Lung (tissue), 12 donors: ENCODE measurements around the gene KCNC3. TPM values are rescaled to one million over a fixed set of nuclear protein-coding genes. Genes with fewer than 3 reads are reported as not detected.

Experiments used
- ATAC-seq: fragments of 200-7000 bp; cut with Tn5 transposase; one replicate; pipeline ENCODE4 v1.9.1; 2020; ENCODE audit warnings: moderate number of reproducible peaks; ENCODE audit not compliant: insufficient read depth, low FRiP score
- DNase-seq, 3 donors: peaks; one replicate each; pipeline ENCODE4 v3.0.0-alpha.2; 2013 to 2017
- H3K27ac ChIP-seq, 2 donors: one replicate each; pipeline ENCODE4 v1.5.1; 2013; ENCODE audit warnings: mild to moderate bottlenecking in 2 of 2, moderate library complexity in 2 of 2, control low read depth in 1 of 2, inconsistent platforms in 1 of 2, low read depth in 1 of 2, low read length in 1 of 2
- H3K27me3 ChIP-seq, 3 donors: one replicate each; pipeline ENCODE4 v1.5.1; 2013; ENCODE audit warnings: low read length in 2 of 3; ENCODE audit not compliant: control insufficient read depth in 3 of 3, insufficient read depth in 3 of 3
- H3K36me3 ChIP-seq, 4 donors: one replicate each; pipeline ENCODE4 v1.5.1; 2013; ENCODE audit warnings: low read length in 4 of 4, mild to moderate bottlenecking in 1 of 4, moderate library complexity in 1 of 4; ENCODE audit not compliant: control insufficient read depth in 4 of 4, insufficient read depth in 4 of 4
- H3K4me1 ChIP-seq, 5 donors: one replicate each; pipeline ENCODE4 v1.5.1; 2013; ENCODE audit warnings: low read length in 5 of 5, mild to moderate bottlenecking in 2 of 5, moderate library complexity in 1 of 5; ENCODE audit not compliant: control insufficient read depth in 5 of 5, insufficient read depth in 5 of 5
- H3K4me3 ChIP-seq: one replicate; pipeline ENCODE4 v1.5.1; 2013; ENCODE audit warnings: mild to moderate bottlenecking, control low read depth, moderate library complexity
- H3K9ac ChIP-seq, 2 donors: one replicate each; pipeline ENCODE4 v1.5.1; 2013; ENCODE audit warnings: low read length in 2 of 2, control low read depth in 1 of 2; ENCODE audit not compliant: insufficient read depth in 1 of 2
- H3K9me3 ChIP-seq, 4 donors: one replicate each; pipeline ENCODE4 v1.5.1; 2013; ENCODE audit warnings: low read length in 3 of 4, mild to moderate bottlenecking in 1 of 4, moderate library complexity in 1 of 4; ENCODE audit not compliant: control insufficient read depth in 4 of 4, insufficient read depth in 3 of 4
- WGBS, 2 donors: extraction: QIAGEN DNeasy Blood & Tissue Kit; methylation state at CpG; one replicate each; pipeline ENCODE4 v1.1.7; 2013; 5-methylcytosine and 5-hydroxymethylcytosine counted together
- polyA plus RNA-seq, 2 donors: library from polyadenylated mRNA; stranded (reverse); fragments of 200-250 nt; gene quantifications; one replicate each; pipeline ENCODE4 v1.2.1, GENCODE V29; 2013
- total RNA-seq, 2 donors: library from RNA; depleted of rRNA in 1 of 2; stranded (reverse); fragments of >200 nt in 1 of 2; gene quantifications; one replicate each; pipeline ENCODE4 v1.2.1, GENCODE V29; 2014 to 2021
- TF ChIP-seq, protein P1 (sequence below): IDR thresholded peaks from 2 replicates; pipeline ENCODE4 v1.5.1; 2012; ENCODE audit warnings: mild to moderate bottlenecking; ENCODE audit errors: control extremely low read depth, extremely low read depth
- donor health status: control.
- donor health status: control.
- donor health status: Bipolar disorder and iron deficiency.
- donor health status: healthy.
- donor health status: DM: yes; HTN: yes; CAD: no.

The KCNC3 gene
- total and polyA plus RNA-seq, 4 donors: 2.6 to 13.2 (median 5.2) TPM

DNA sequence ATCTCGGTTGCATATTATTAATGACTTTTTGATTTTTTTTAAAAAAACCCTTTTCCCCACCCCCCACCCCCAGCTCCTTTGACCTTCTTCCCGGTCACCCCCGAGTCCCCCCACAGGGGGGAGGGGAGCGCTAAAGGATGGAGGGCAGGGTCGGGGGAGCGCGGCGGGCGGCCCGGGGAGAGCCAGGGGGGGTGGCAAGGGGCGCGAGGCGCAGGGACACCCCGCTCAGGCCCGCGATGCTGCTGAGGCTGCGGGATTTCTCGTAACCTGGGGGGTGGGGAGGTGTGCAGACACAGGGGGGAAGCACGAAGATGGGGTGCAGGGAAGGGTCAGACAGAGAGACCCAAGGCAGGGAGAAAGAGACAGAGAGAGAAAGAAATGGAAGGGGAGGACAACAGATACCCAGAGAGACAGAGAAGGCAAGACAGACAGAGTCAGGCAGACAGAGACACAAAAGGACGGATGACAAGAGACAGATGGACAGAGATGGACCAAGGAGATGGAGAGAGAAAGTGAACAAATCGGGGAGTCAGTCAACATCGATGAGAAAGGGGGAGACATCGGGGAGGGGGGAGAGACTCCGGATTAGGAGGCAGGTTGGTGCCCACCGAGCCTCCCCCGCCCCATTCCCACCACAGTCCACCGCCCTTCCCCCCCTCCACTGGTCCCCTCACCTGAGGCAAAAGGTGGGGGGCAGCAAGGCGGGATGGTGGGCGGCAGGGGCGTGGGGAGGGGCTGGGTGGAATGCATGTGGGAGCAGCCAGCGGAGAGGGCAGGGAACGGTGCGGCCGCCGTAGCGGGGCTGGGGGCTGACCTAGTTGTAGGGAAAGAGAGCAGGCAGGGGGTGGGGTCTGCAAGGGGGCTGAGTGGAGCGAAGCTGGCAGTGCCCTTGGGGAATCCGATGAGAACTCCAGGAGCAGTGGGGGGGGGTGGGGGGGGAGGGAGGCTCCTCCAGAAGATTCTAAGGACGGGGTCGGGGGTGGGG is 14.2 kb downstream of the KCNC3 start:
- peaks cover 0 to 4% (median 0%) of the 10 kb centered on the region in 5 donors for H3K4me1 ChIP-seq
- no peak overlapping the region for H3K4me3 ChIP-seq
- peaks cover 2 to 25% (median 18%) of the 10 kb centered on the region in 3 donors for H3K27me3 ChIP-seq
- peaks cover 0 to 4% (median 0%) of the 10 kb centered on the region in 4 donors for H3K36me3 ChIP-seq
- H3K9ac ChIP-seq: no peak overlapping the region
- no peak for DNase-seq
- no peak overlapping the region for H3K27ac ChIP-seq
- TF ChIP-seq, protein P1, sequence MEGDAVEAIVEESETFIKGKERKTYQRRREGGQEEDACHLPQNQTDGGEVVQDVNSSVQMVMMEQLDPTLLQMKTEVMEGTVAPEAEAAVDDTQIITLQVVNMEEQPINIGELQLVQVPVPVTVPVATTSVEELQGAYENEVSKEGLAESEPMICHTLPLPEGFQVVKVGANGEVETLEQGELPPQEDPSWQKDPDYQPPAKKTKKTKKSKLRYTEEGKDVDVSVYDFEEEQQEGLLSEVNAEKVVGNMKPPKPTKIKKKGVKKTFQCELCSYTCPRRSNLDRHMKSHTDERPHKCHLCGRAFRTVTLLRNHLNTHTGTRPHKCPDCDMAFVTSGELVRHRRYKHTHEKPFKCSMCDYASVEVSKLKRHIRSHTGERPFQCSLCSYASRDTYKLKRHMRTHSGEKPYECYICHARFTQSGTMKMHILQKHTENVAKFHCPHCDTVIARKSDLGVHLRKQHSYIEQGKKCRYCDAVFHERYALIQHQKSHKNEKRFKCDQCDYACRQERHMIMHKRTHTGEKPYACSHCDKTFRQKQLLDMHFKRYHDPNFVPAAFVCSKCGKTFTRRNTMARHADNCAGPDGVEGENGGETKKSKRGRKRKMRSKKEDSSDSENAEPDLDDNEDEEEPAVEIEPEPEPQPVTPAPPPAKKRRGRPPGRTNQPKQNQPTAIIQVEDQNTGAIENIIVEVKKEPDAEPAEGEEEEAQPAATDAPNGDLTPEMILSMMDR: no peak
- ATAC-seq: no peak
- peaks cover 0 to 3% (median 0%) of the 10 kb centered on the region in 4 donors for H3K9me3 ChIP-seq
- 3 to 4% methylated on average over 36 to 40 of the region's 40 CpGs for WGBS, 2 donors

DNA sequence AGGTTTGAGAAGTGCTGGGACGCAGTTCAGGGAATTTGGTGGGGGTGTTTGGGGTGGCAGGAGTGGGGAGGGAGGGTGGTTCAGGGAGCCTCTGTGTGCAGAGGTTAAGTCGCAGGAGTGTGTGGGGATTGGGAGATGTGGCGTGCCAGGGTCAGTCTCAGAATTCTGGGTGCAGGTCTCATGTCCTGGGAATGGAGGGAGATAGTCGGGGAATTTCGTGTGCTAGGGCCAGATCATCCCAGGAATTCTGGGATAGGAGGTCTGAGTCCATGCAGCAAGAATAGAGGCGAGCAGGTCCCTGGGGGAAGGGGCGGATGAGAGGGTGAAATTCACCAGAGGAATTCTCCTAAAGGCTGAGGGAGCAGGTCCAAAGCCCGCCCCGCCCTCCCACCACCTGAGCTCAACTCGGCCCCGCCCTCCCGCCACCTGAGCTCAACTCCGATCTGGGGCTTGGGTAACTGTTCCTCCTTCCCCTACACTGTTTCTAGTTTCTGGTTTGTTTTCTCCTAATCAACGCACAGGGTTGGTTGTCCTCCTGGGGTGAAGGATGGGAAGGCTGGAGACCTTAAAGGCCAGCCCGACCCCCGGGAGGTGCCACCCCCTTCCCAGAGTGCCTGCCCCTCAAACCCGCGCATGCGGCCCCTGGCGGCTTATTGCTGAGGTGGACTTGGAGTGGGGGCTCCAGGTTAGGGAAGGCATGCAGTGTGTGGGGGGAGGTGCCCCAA is 15.2 kb downstream of the KCNC3 start:
- ATAC-seq (no peak), DNase-seq (no peak)
- peaks cover 0 to 4% (median 0%) of the 10 kb centered on the region in 5 donors for H3K4me1 ChIP-seq
- no peak overlapping the region for H3K27ac ChIP-seq
- peaks cover 0 to 4% (median 2%) of the 10 kb centered on the region in 4 donors for H3K36me3 ChIP-seq
- H3K9ac ChIP-seq: no peak overlapping the region
- 3 to 4% methylated on average over 19 to 20 of the region's 20 CpGs for WGBS, 2 donors
- peaks cover 0 to 3% (median 0%) of the 10 kb centered on the region in 4 donors for H3K9me3 ChIP-seq
- TF ChIP-seq, protein P1: no peak
- peaks cover 2 to 25% (median 18%) of the 10 kb centered on the region in 3 donors for H3K27me3 ChIP-seq
- H3K4me3 ChIP-seq: no peak overlapping the region

DNA sequence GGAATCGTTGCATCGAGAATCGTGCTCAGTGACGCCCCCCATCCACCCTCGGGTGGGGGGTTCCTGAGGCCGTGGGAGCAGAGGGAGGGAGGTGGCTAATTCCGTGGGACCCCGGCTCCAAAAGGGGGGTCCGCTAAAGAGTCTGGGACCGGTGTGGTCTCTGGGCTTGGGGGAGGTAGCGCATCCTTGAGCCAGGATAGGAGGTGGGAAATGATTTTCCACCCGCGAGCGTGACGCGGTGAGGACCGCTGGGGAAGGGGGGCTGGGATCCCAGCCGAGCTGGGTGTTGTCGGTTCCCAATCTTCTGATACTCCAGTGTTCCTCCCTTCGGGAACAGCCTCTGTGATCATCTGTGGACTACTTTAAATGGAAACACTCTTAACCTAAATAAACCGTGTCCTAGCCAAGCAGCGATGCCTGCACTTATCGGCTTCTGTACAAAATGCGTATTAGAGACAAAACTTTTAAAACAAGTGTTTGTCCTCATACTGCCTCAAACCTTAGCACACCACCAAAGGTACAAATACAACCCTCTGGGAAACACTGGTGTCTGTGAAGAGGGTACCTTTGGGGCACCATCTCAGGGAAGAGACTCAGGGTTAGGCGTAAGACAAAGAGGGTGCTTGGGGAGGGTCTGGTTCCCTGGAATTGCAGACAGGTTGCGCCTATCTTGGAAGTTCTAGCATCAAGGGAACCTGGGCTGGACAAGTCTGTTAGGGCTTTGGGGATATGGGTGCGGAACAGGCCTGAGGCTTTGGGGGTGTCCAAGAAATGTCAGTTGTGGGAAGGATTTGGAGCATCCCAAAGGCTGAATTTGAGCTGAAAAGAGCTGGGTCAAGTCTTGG is 16.0 kb downstream of the KCNC3 start:
- WGBS, 2 donors: 11 to 12% methylated on average over 27 of the region's 27 CpGs
- peak in 1 of 3 donors; percentile 2 for DNase-seq
- no peak overlapping the region for H3K9ac ChIP-seq
- peaks cover 0 to 4% (median 2%) of the 10 kb centered on the region in 4 donors for H3K36me3 ChIP-seq
- H3K27ac ChIP-seq: no peak overlapping the region
- ATAC-seq: no peak
- H3K9me3 ChIP-seq: peaks cover 0 to 3% (median 0%) of the 10 kb centered on the region in 4 donors
- TF ChIP-seq, protein P1: no peak
- H3K27me3 ChIP-seq: peaks cover 2 to 25% (median 18%) of the 10 kb centered on the region in 3 donors
- peaks cover 0 to 4% (median 0%) of the 10 kb centered on the region in 5 donors for H3K4me1 ChIP-seq
- H3K4me3 ChIP-seq: no peak overlapping the region
